ENCODE results near the gene MAPKAPK5.
"Not testable (repeated sequence)": the region's sequence is repeated elsewhere in the genome, so short reads cannot be mapped to it uniquely, and the experiment has no call there.

DNA sequence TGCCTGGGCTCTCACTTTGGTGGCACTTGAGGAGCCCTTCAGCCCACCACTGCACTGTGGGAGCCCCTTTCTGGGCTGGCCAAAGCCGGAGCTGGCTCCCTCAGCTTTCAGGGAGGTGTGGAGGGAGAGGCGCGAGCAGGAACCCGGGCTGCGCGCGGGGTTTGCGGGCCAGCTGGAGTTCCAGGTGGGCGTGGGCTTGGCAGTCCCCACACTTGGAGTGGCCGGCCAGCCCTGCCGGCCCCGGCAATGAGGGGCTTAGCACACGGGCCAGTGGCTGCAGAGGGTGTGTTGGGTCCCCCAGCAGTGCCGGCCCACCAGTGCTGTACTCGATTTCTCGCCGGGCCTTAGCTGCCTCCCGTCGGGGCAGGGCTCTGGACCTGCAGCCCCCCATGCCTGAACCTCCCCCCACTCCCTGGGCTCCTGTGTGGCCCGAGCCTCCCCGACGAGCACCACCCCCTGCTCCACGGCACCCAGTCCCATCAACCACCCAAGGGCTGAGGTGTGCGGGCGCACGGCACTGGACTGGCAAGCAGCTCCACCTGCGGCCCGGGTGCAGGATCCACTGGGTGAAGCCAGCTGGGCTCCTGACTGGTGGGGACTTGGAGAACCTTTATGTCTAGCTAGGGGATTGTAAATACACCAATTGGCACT, 6.4 kb upstream of the MAPKAPK5 start:
- TF ChIP-seq, protein P1, sequence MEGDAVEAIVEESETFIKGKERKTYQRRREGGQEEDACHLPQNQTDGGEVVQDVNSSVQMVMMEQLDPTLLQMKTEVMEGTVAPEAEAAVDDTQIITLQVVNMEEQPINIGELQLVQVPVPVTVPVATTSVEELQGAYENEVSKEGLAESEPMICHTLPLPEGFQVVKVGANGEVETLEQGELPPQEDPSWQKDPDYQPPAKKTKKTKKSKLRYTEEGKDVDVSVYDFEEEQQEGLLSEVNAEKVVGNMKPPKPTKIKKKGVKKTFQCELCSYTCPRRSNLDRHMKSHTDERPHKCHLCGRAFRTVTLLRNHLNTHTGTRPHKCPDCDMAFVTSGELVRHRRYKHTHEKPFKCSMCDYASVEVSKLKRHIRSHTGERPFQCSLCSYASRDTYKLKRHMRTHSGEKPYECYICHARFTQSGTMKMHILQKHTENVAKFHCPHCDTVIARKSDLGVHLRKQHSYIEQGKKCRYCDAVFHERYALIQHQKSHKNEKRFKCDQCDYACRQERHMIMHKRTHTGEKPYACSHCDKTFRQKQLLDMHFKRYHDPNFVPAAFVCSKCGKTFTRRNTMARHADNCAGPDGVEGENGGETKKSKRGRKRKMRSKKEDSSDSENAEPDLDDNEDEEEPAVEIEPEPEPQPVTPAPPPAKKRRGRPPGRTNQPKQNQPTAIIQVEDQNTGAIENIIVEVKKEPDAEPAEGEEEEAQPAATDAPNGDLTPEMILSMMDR (IDR thresholded peaks at IDR 0.05), result not testable (repeated sequence)
- TF ChIP-seq POLR2A (IDR thresholded peaks at IDR 0.05), result not testable (repeated sequence)

Data from uterus (tissue), 2 donors.